A673 (cell line): ENCODE measurements around the gene C20orf204. TPM values are rescaled to one million over a fixed set of nuclear protein-coding genes. Genes with fewer than 3 reads are reported as not detected.

Experiments
- BruUV-seq: library from RNA; stranded (reverse); fragments of 400-500 nt; replicated peaks from 2 replicates; lab custom pipeline; 2021; lab: Mats Ljungman, UMichigan
- CTCF ChIA-PET: fragments of 300-600 bp; sonication (Branson Sonifier 250); formaldehyde crosslinking; loops from one replicate; lab custom pipeline; 2022; ENCODE audit warnings: antibody characterized with exemption; lab: Charles Lee
- POLR2A ChIA-PET: fragments of 300-600 bp; sonication (Branson Sonifier 250); formaldehyde crosslinking; loops from one replicate; lab custom pipeline; 2022; ENCODE audit warnings: antibody characterized with exemption; ENCODE audit not compliant: low non-redundant PET; lab: Charles Lee
- DNase-seq: peaks from one replicate; pipeline ENCODE4 v3.0.0-alpha.2; 2015; ENCODE audit warnings: low spot score
- H3K27ac ChIP-seq: fragments of 200-600 bp; sonication (generic); 2 replicates; pipeline ENCODE4 v1.5.1; 2016; ENCODE audit warnings: mixed run types, low read depth, mild to moderate bottlenecking, mixed read lengths, antibody characterized with exemption, low read length; ENCODE audit not compliant: poor library complexity, severe bottlenecking
- H3K27me3 ChIP-seq: fragments of 200-600 bp; sonication (generic); replicated peaks from 2 replicates; pipeline ENCODE4 v1.6.1; 2017; ENCODE audit warnings: mixed run types, low read depth, mild to moderate bottlenecking, mixed read lengths, antibody characterized with exemption, low read length; ENCODE audit not compliant: insufficient read depth, poor library complexity
- H3K36me3 ChIP-seq: fragments of 200-600 bp; sonication (generic); 2 replicates; pipeline ENCODE4 v1.6.1; 2016; ENCODE audit warnings: mixed run types, mild to moderate bottlenecking, mixed read lengths, antibody characterized with exemption, low read length; ENCODE audit not compliant: insufficient read depth, poor library complexity, severe bottlenecking
- H3K4me1 ChIP-seq: fragments of 200-600 bp; sonication (generic); 2 replicates; pipeline ENCODE4 v1.6.1; 2017; ENCODE audit warnings: mixed run types, mild to moderate bottlenecking, mixed read lengths, antibody characterized with exemption, low read length; ENCODE audit not compliant: insufficient read depth, poor library complexity, severe bottlenecking
- H3K4me3 ChIP-seq: fragments of 200-600 bp; sonication (generic); 2 replicates; pipeline ENCODE4 v1.5.1; 2016; ENCODE audit warnings: low read depth, mixed run types, mild to moderate bottlenecking, mixed read lengths, low read length; ENCODE audit not compliant: poor library complexity, severe bottlenecking
- H3K9me3 ChIP-seq: fragments of 200-600 bp; sonication (generic); 2 replicates; pipeline ENCODE4 v1.6.1; 2016; ENCODE audit warnings: mixed run types, low read depth, mild to moderate bottlenecking, mixed read lengths, antibody characterized with exemption, low read length; ENCODE audit not compliant: poor library complexity, severe bottlenecking
- EZH2 ChIP-seq: fragments of 200-600 bp; sonication (generic); IDR thresholded peaks from 2 replicates; pipeline ENCODE4 v1.6.1; 2017; ENCODE audit warnings: borderline replicate concordance, low read depth, mild to moderate bottlenecking, mixed read lengths, antibody characterized with exemption, low read length; ENCODE audit not compliant: poor library complexity, severe bottlenecking
- intact Hi-C: fragments of 100-400 bp; cut with micrococcal nuclease; formaldehyde crosslinking; loops from one replicate; pipeline ENCODE4 v1.10.0; 2022; ENCODE audit not compliant: unreplicated experiment
- total RNA-seq: library from RNA; stranded (reverse); gene quantifications from 2 replicates; pipeline ENCODE4 v1.2.3, GENCODE V29; 2021
- TF ChIP-seq, protein P1 (sequence below): fragments of 300-800, 200-600 bp; sonication (generic); conservative IDR thresholded peaks from 2 replicates; pipeline ENCODE4 v1.5.1; 2017; ENCODE audit warnings: low read depth, mild to moderate bottlenecking, antibody characterized with exemption, low read length, moderate library complexity, mixed read lengths

Gene C20orf204
- total RNA-seq, 1 experiment from 2014 or later: 2.5 TPM

GRCh38 chr20:64075556-64075955, 39.6 kb downstream of the C20orf204 start:
- BruUV-seq: no TSS peak
- no peak for TF ChIP-seq EZH2
- TF ChIP-seq, protein P1, sequence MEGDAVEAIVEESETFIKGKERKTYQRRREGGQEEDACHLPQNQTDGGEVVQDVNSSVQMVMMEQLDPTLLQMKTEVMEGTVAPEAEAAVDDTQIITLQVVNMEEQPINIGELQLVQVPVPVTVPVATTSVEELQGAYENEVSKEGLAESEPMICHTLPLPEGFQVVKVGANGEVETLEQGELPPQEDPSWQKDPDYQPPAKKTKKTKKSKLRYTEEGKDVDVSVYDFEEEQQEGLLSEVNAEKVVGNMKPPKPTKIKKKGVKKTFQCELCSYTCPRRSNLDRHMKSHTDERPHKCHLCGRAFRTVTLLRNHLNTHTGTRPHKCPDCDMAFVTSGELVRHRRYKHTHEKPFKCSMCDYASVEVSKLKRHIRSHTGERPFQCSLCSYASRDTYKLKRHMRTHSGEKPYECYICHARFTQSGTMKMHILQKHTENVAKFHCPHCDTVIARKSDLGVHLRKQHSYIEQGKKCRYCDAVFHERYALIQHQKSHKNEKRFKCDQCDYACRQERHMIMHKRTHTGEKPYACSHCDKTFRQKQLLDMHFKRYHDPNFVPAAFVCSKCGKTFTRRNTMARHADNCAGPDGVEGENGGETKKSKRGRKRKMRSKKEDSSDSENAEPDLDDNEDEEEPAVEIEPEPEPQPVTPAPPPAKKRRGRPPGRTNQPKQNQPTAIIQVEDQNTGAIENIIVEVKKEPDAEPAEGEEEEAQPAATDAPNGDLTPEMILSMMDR: no peak
- ChIA-PET CTCF (no interaction called here), POLR2A (interaction anchor here (0.6 kb wide), 1 partner anchor 140 kb away, joined by 3 read pairs; no protein-coding TSS in a partner anchor)
- peaks cover 12% of the 10 kb centered on the region for H3K4me1 ChIP-seq
- no peak overlapping the region for H3K27ac ChIP-seq
- no peaks in the 10 kb centered on the region for H3K27me3 ChIP-seq
- H3K9me3 ChIP-seq: no peaks in the 10 kb centered on the region
- DNase-seq: no peak
- intact Hi-C loops: no loop called here
- peaks cover 6% of the 10 kb centered on the region for H3K36me3 ChIP-seq
- H3K4me3 ChIP-seq: no peak overlapping the region

GRCh38 chr20:64076061-64076997, 40.3 kb downstream of the C20orf204 start:
- POLR2A ChIA-PET: interaction anchor here (0.6 kb wide), 1 partner anchor 141 kb away, joined by 3 read pairs; no protein-coding TSS in a partner anchor
- TF ChIP-seq, protein P1: no peak
- TF ChIP-seq EZH2: no peak
- Histone ChIP-seq H3K36me3 (peaks cover 6% of the 10 kb centered on the region), H3K27me3 (no peaks in the 10 kb centered on the region), H3K4me3 (no peak overlapping the region), H3K27ac (no peak overlapping the region), H3K4me1 (peaks cover 12% of the 10 kb centered on the region), H3K9me3 (no peaks in the 10 kb centered on the region)
- intact Hi-C loops: no loop called here
- BruUV-seq: no TSS peak
- CTCF ChIA-PET: no interaction called here
- no peak for DNase-seq

GRCh38 chr20:64077094-64077493, 41.1 kb downstream of the C20orf204 start:
- Histone ChIP-seq H3K4me1 (peaks cover 13% of the 10 kb centered on the region), H3K4me3 (no peak overlapping the region), H3K36me3 (peaks cover 6% of the 10 kb centered on the region), H3K9me3 (no peaks in the 10 kb centered on the region), H3K27ac (no peak overlapping the region), H3K27me3 (no peaks in the 10 kb centered on the region)
- BruUV-seq: no TSS peak
- no peak for TF ChIP-seq EZH2
- TF ChIP-seq, protein P1: no peak
- DNase-seq: no peak
- ChIA-PET CTCF (no interaction called here), POLR2A (no interaction called here)
- intact Hi-C loops: no loop called here
